Measurements from ENCODE around the gene SKOR1.

GRCh38 chr15:67775998-67776397 lies 49.3 kb upstream of the SKOR1 start:
- no peak for TF ChIP-seq CTCF (IDR thresholded peaks at IDR 0.05)
- no peak for TF ChIP-seq KAT7 (CRISPR knock-in tag; IDR thresholded peaks at IDR 0.05; ENCODE audit: borderline replicate concordance)

All from WTC11 (cell line).